Pulmonary artery endothelial cell (primary cell): ENCODE data around the gene LIMS2. TPM values are rescaled to one million over a fixed set of nuclear protein-coding genes. Genes with fewer than 3 reads are reported as not detected.

Experiments used
- DNase-seq: peaks from one replicate; pipeline ENCODE4 v3.0.0-alpha.2; 2011; ENCODE audit warnings: low read depth, low spot score
- total RNA-seq: library from RNA; depleted of rRNA; stranded (reverse); fragments of >200 nt; gene quantifications from 2 replicates; pipeline ENCODE4 v1.2.3, GENCODE V29; 2014

Gene LIMS2
- total RNA-seq, 1 donor from 2014 or later = 5.7 TPM

- DNase-seq = no peak
Measured at GRCh38 chr2:127623388-127624319, 51.7 kb downstream of the LIMS2 start.

- DNase-seq = no peak
Measured at GRCh38 chr2:127622561-127623387, 52.6 kb downstream of the LIMS2 start.

DNA sequence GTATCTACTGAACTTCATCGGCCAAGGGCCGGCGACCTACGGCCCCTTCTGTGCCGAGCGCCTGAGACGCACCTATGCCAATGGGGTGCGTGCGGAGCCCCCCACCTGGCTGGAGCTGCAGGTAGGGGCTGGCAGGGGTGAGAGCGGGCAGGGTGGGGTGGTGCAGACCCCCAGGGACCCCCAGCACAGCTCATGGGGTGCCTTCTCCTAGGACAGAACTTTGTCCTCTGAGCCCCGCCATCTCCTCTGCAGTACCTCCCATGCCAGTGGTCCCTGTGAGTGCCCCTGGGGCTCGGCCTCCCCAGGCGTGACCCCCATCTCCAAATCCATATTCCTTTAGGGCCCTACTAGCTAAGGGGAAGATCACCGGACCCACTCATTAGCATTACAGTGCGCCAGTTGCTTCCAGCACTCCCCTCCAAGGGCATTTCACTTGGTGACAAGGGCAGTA lies 53.3 kb downstream of the LIMS2 start:
- no peak for DNase-seq

- no peak for DNase-seq
Measured at GRCh38 chr2:127620866-127621265, 54.5 kb downstream of the LIMS2 start.

DNA sequence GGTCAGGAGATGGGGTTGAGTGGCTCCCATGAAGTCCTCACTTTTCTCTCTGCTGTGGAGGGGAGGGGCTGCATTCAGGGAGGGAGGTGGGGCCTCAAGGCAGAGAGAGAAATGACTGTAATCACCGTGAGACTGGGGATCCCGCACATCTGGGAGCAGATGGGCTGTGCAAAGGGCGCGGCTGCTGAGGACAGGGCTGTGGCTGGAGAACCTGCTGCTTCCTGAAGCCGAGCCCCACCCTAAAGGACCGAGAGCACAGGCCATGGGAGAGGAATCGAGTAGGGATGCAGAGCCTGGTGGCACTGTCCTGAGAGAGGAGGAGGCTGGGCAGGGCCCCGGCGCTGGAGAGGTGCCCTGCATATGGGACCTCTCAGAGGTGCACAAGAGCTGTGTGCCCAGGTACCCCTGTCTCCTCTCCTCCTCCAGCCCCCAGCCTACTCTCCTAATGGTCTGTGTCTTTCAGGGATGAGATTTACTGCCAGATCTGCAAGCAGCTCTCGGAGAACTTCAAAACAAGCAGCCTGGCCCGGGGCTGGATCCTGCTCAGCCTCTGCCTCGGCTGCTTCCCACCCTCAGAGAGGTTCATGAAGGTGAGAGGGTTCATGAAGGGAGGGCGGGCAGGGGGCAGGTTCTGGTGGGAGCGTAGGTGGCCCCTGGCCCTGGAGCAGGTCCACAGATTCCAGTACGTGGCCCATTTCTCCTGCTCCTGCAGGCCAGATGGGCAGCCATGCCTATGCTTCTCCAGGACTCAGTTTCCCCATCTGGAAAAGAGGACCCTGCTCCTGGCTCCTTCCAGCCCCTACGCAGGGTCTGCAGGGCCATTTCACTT lies 55.2 kb downstream of the LIMS2 start:
- no peak for DNase-seq

GRCh38 chr2:127619203-127619590 lies 56.1 kb downstream of the LIMS2 start:
- no peak for DNase-seq

GRCh38 chr2:127618551-127619202 lies 56.7 kb downstream of the LIMS2 start:
- no peak for DNase-seq

DNA sequence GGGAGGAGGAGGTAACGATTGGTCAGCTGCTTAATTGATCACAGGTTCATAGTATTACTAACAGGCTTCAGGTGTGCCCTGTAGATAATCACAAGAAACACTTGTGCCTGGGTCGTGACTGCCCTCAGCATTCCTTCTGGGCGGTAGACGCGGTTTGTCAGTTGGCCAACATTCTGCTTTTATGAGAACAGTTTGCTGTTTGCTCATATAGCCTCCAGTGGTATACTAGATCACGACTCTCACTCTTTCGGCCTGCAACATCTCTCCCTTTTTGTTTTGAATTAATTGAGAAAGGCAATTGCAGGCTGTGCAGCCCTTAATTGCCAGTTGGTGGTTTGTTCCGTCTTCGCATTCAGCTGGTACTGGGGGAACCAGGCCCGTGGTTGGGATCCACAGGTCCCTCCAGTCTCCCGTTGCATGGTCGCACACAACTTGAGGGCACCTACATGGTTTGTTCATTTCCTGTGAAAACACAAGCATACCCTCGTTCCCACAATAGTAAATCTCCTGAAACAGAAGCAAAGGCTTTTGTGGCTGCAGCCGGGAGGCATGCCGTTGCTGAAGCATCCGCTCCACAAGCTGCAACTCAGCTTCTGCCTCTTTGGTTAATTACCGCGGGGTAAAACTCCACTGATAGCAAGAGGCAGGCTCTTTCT lies 59.7 kb downstream of the LIMS2 start:
- DNase-seq = no peak

DNA sequence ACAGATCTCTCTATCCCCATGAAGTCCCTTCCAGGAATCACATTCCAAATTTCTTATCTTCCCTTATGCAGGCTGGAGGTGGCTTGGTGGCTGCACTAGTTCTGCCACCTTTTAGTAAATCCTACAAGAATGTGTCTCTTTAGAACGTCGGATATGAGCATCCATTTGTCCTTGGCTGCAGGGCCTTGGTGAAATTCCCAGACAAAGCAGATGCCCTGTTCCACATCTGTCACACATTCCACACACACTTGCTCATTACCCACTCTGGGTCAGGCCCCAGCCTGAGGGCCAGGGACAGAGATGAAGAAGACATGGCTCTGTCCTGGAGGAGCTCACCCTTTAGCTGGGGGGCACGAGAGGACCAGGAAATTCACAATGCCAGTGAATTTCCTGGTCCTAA lies 60.6 kb downstream of the LIMS2 start:
- no peak for DNase-seq

- no peak for DNase-seq
Measured at GRCh38 chr2:127614246-127614645, 61.1 kb downstream of the LIMS2 start.

DNA sequence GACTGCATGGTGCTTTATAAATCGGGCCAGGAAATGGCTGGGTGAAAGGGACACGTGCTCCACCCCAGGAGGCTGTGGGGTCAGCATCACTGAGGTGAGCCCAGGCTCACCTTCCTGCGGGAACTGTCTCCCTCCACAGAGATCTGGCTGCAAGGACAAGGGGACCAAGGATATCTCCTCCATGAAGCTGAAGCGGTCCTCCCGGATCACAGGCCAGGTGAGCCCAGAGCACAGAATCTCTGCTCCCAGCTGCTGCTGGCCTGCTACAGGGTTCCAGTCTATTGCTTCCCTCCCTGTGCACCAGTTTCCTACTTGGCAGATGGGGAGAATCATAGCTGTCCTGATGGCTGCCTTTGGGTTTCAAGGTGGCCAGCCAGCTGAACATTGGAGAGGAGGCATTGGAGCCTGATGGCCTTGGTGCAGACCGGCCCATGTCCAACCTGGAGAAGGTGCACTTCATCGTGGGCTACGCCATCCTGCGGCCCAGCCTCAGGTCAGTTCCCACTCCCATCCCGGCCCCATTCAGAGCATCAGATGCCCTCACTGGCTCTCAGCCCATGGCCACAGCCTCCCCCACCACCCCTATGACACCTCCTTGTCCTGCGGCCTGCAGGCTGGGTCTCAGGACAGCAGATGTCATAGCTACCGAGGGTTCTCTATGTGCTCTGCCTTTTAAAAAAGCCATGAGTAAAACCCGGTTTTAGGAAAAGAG lies 63.1 kb downstream of the LIMS2 start:
- no peak for DNase-seq

GRCh38 chr2:127611076-127611925 lies 64.0 kb downstream of the LIMS2 start:
- no peak for DNase-seq

GRCh38 chr2:127610561-127610960 lies 64.8 kb downstream of the LIMS2 start:
- DNase-seq = no peak

DNA sequence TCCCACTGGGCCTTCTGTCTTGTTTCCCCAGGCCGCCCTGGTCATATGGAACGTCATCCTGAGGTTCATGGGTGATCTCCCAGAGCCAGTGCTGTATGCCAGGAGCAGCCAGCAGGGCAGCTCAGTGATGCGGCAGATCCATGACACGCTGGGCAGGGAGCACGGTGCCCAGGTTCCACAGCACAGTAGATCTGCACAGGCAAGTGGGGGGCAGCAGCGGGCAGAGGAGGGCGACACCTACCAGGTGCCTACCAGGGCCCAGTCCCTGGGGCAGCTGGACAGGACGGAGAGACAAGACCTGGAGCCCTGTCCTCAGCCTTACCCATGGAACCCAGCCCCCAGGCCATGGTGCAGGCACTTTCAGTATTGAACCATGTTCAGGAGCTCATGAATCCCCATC lies 65.5 kb downstream of the LIMS2 start:
- DNase-seq = no peak

GRCh38 chr2:127609031-127609751 lies 66.1 kb downstream of the LIMS2 start:
- DNase-seq = no peak

DNA sequence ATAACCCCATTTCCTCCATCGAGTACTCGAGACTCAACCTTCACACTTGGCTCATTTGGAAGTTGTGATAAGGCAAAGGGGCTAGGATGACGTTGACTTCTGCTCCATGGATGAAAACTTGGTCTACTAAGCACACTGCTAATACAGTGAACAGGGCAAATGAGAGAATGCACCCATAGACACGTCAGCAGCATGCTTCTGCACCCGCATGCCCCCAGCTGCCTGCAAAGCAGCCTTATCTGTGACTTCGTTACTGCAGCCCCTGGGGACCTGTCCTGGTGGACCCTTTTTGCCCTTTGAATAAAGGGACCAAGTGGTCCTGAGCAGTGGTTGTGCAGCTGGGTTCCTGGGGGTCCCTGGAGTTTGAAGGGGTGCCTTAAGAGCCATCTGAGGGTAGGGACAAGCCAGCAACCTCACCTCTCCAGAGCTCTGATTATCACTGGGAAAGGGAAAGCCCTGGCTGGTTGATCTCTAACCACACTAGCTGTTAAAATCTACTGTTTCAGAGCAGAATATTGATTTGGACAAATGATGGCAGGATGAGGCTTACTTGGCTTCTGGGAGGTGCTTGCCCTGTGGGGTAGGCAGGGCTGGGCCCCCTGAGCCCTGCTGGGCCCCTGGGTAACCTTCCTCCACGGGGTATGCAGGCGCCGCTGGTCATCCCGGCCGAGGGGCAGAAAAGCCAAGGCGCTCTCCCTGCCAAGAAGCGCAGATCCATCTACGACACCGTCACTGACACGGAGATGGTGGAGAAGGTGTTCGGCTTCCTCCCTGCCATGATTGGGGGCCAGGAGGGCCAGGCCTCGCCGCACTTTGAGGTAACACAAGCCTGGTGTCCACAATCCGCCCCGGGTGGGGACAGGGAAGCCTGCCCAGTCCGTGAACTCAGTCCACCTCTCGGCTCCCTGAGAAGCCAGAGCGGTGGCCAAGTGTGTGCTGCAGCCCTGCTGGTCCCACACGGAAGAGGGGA lies 67.0 kb downstream of the LIMS2 start:
- DNase-seq = no peak

DNA sequence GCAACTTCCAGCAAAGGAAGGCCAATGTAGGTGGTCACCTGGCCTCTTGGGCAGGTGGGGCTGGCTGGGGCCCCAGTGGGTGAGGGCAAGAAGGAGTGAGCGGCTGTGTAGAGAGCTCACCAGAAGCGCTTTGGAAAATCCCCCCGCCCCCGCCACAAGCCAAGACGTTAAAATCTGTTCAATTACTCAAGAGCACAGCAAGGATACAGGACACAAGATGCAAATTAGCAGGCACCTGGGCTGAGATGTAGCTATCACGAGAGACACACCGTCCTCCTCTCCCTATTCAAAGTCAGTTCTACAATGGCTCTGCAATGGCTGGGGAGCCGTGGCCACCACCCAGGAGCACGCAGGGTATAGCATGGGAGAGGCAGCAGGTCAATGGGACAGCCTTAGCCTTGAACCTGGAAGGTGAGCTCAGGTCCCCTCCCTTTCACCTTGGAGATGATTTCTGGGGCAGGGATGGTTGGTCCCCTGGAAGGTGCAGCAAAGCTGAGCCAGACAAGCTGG lies 67.9 kb downstream of the LIMS2 start:
- DNase-seq = no peak
